Dermis microvascular lymphatic vessel endothelial cell (primary cell): Measurements from ENCODE around the gene TRAF2. TPM values are rescaled to one million over a fixed set of nuclear protein-coding genes. Genes with fewer than 3 reads are reported as not detected.

Source experiments
- DNase-seq, 2 donors: peaks; one replicate each; pipeline versions ENCODE4 v3.0.0 to v3.0.0-alpha.2; 2010; ENCODE audit warnings: low read depth in 2 of 2
- total RNA-seq: library from RNA; depleted of rRNA; stranded (reverse); fragments of >200 nt; gene quantifications from 2 replicates; pipeline ENCODE4 v1.2.1, GENCODE V29; 2014

Gene TRAF2
- total RNA-seq, 1 donor from 2014 or later, result 13.0 TPM

GRCh38 chr9:136934277-136934676 lies 48.0 kb downstream of the TRAF2 start:
- DNase-seq, result no peak

DNA sequence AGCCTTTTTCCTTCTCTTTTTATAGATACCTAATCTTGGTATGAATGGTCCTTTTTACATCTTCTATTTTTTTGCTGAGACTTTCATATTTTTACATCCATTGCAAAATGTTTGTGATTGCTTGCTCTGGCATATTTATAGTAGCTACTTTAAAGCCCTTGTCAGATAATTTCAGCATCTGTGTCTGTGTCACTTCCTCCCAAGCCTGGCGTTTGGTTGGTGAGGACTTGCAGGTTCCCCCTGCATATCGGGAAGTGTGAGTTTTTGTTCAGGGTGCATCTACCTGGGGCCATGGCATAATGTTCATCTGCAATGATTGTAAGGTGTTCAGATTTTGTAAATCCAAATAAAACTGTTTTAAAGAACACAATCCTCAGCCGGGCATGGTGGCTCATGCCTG lies 49.3 kb downstream of the TRAF2 start:
- DNase-seq, result no peak

- no peak for DNase-seq
These were observed 50.4 kb downstream of the TRAF2 start for GRCh38 chr9:136936645-136937170.

GRCh38 chr9:136937186-136938001 lies 51.1 kb downstream of the TRAF2 start:
- DNase-seq, result no peak

DNA sequence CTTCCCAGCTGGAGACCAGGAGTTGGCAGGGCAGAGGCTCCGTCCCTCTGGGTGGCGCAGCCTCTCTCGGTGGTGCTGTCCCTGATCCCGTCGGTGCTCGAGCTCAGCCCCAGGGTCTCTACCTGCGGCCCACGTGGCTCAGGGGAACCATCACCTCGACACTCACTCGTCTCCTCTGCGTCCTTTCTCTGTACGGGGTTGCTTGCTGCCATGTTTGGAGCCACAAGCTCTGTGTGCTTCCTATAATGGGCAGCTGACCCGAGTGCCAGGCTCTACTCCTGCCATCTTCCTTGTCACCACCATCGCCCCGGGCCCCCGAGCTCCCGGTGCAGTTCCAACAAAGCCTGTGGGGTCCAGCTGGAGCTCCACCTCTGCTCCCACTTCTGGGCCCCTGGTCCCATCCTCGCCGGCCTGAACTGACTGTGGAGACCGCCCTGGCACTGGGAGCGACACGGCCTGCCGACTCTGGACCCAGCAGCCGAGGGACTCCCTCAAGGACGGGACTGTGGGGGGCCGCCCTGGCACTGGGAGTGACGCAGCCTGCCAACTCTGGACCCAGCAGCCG lies 53.2 kb downstream of the TRAF2 start:
- DNase-seq, result no peak

GRCh38 chr9:136939996-136940525 lies 53.7 kb downstream of the TRAF2 start:
- DNase-seq, result no peak

- no peak for DNase-seq
These were observed 54.4 kb downstream of the TRAF2 start for GRCh38 chr9:136940526-136941230.

DNA sequence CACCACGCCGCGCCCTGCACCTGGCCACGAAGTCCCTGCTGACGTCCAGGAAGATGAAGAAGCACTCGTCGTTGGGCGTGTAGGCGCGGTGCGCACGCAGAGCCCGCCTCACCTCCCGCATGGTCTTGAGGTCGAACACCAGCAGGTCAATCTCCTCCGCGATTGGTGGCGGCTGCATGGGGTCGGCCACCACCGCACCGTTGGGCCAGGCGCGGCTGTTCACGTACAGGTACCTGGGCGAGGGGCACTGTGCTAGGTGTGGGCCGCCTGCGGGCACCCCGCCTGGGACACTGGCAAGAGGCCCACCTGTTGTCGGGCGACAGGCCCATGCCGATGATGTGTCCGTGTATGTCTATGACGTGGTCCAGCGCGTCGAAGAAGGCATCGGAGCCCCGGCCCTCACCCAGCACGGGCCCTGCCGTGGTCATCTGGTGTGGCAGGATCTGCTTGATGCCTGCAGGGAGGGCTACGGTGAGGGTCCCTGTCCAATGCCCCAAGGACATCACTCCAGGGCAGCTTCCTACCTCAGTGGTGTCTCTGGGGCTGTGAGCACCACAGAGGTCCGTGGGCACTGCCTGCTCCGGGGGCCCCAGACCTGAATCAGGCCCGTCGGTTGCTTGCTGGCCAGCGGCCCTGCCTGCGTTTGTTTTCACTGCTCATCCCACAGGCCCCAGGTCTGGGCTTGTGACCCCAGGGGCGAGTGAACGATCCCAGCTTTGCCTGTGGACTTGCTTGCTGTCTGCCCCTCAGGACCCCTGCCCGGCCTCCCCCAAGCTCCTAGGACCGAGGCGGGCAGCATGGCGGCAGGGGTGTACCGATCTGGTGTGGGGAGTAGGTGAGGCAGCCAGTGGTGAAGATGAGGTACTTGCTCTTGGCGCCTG lies 55.2 kb downstream of the TRAF2 start:
- DNase-seq, result no peak

DNA sequence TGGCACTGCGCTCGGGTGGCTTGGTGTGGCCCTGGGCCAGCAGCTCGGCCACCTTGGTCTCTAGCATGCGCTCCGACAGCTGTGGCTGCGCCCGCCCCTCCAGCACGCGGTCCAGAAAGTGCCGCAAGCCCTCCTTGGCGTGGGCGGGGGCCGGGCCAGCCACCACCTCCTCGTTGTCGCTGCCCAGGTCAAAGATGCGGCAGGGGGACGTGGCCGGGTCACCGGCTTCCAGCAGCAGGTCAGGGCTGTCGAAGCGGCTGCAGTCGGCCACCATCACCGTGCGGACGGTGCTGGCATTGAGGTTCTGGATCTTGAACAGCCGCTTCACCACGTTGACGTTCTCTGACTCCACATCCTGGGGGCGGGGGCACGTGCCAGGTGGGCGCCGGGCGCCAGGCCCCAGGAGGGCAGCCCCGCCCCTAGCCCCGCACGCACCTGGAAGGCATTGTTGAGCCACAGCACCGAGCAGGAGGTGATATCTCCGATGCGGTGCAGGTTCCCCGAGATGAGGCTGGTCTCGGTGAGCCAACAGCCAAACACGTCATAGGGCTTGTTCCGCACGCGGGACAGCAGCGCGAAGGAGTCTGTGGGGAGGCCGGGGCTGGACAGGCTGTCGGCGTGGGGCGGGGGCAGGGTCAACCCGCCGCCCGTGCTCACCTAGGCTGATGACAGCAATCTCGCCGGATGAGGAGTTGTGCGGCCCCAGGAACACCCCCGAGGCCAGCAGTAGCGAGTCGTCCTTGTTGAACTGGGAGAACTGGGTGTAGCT lies 56.0 kb downstream of the TRAF2 start:
- no peak for DNase-seq

GRCh38 chr9:136942881-136943230 lies 56.5 kb downstream of the TRAF2 start:
- DNase-seq, result no peak

DNA sequence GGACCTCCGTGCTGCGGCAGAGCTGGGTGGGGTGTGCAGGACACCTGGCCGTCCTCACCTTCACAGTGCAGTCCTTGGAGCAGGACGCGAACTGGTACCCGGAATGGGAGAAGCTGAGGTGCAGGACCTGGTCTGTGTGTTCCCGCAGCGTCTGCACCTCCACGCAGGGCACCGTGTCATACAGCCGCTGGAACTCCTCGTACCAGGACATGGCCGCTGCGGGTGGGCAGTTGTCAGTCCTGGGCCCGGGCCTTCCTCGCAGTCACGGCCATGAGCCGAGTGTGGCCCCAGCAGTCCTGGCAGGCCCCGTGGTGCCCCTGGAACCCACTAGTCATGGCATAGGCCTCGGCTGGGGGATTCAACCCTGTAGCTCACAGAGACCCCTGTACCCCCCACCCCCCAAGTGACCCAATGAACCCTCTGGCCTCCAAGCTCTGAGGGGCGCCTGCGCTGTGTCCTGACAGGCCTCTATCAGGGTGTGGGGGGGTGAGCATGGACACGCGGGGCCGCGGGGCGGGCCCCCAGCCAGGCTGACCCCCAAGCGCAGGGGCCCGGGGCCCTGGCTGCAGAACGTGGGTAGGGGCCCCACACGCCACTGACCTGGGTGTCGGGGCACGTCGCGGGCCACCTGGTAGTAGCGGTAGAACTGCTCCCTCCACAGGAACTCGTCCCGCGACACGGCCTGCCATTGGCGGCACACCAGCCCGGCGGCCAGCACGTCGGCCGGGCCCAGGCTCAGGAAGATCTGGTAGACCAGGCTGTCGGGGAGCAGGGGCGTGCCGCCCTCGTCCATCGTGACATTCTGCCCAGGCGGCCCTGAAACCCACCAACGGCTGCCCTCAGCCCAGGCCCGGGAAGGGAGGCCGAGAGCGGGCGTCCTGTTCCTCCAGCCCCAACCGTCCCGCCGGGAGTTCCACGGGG lies 57.2 kb downstream of the TRAF2 start:
- peak in 1 of 2 donors; percentile 52 for DNase-seq

GRCh38 chr9:136944212-136944518 lies 57.8 kb downstream of the TRAF2 start:
- DNase-seq, result peak; percentile 37 to 76

DNA sequence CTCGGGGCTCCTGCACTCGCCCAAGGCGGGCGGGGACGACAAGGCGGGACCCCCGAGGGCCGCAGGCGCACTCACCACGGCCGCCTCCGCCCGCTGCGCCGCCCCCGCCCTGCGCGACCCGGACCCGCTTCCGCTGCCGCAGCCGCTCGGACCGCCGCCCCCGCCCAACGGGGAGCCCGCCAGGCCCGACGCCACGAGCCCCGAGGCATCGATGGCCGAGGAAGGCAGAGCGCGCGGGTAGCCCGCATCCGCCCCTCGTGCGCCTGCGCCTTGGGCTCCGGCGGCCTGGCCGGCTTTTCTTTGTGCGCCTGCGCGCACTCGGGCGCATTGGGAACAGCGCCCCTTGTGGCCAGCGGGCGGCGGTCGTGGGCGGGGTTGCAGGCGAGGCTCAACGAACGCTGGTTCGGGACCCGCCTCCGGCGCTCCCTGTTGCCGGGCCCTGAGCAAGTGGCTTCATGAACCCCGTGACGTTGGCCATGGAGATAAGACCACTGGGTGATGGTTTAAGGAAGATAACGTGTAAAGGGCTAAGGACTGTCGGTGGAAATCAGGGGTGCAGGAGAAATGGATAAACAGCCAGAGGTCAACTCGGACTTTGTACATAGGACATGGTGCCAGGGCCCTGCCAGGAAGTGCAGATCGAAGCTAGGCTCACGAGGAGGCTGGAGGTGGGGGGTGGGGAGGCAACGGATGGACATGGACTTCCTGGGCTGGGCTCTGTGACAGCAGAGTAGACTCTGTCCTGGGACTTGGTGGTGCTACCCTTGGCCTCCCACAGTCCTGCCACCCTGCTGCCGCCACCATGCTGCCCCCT lies 58.4 kb downstream of the TRAF2 start, which contains the start of the genes C8G and FBXW5:
TSS of gene C8G (plus strand) at position 725 of the 814 bp plus-strand sequence. CDS start at position 803, 78 bp downstream.
TSS of gene FBXW5 (minus strand) at position 220 of the 814 bp plus-strand sequence. CDS start 655 bp downstream, outside the sequence.
- DNase-seq, result peak; percentile 81 to 93

DNA sequence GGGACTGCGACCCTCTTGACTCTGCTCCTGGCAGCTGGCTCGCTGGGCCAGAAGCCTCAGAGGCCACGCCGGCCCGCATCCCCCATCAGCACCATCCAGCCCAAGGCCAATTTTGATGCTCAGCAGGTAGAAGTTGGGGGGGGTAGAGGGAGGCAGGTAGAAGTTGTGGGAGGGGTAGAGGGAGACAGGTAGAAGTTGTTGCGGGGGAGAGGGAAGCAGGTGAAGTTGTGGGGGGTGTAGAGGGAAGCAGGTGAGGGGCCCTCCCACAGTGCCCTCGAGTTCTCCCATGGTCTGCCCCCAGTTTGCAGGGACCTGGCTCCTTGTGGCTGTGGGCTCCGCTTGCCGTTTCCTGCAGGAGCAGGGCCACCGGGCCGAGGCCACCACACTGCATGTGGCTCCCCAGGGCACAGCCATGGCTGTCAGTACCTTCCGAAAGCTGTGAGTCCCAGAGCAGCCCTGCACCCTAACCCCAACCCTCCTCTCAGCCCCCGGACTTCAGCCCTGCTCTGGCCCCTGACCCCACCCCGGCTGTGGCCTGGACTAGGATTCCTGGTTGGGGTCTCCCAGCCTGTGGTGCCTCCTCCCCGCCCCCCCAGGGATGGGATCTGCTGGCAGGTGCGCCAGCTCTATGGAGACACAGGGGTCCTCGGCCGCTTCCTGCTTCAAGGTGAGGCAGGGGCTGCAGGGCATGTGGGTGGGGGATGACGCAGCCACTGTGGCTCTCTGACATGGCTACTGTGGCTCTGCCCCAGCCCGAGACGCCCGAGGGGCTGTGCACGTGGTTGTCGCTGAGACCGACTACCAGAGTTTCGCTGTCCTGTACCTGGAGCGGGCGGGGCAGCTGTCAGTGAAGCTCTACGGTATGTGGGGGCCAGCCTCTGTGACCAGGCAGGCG lies 59.3 kb downstream of the TRAF2 start:
- DNase-seq, result no peak

DNA sequence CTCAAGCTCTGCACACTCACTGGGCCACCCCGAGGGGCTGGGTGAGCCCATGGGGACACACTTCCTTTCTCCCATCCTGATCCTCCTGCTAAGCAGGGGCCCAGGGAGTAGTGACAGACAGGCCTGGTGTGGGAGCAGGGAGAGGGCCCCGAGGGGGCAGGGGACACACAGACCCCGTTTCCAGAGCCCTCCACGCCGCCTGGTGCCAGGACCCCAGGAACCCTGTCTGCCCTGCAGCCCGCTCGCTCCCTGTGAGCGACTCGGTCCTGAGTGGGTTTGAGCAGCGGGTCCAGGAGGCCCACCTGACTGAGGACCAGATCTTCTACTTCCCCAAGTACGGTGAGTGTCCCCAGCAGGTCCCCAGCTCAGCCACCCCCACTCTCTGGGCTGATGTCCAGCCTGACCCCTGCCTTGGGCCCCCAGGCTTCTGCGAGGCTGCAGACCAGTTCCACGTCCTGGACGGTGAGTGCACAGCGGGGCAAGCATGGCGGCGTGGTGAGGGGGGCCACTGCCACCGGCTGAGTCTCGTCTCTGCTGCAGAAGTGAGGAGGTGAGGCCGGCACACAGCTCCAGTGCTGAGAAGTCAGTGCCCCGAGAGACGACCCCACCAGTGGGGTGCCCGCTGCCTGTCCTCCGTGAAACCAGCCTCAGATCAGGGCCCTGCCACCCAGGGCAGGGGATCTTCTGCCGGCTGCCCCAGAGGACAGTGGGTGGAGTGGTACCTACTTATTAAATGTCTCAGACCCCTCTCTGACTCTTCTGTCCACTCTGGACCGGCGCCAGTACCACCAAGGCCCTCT lies 60.1 kb downstream of the TRAF2 start:
- DNase-seq, result no peak
